ENCODE results near the gene CTIF. TPM values are rescaled to one million over a fixed set of nuclear protein-coding genes. Genes with fewer than 3 reads are reported as not detected.

CTIF gene
- total RNA-seq, 3 donors from 2014 or later = 13.2 to 50.3 (median 19.6) TPM

DNA sequence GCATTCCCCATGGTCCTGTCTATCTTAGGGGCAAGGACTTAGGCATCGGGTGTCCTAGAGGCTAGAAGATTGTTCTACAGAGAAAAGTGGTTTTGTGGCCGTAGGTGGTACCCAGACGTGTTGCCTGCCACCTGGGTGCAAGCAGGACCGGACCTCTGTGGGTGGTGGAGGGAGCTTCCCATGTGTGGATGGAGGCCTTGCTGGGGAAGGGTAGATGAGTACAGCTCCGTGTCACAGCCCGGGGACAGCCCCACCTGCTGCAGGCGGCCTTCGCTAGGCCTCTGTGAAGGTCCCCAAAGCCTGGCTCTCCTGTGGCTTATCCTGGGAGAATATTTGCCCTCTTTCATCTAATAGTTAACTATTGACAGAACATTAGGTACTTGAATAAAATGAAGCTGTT is 25.3 kb downstream of the CTIF start:
- Histone ChIP-seq H3K4me1 (ENCODE audit: low read depth) (no peaks in the 10 kb centered on the region), H3K36me3 (ENCODE audit: low read depth) (no peaks in the 10 kb centered on the region), H3K9me3 (no peaks in the 10 kb centered on the region), H3K4me3 (no peak overlapping the region)
- intact Hi-C loops (cut with DNase I, micrococcal nuclease) = no loop called here
- ATAC-seq (no peak), DNase-seq (no peak)
- TF ChIP-seq, protein P1, sequence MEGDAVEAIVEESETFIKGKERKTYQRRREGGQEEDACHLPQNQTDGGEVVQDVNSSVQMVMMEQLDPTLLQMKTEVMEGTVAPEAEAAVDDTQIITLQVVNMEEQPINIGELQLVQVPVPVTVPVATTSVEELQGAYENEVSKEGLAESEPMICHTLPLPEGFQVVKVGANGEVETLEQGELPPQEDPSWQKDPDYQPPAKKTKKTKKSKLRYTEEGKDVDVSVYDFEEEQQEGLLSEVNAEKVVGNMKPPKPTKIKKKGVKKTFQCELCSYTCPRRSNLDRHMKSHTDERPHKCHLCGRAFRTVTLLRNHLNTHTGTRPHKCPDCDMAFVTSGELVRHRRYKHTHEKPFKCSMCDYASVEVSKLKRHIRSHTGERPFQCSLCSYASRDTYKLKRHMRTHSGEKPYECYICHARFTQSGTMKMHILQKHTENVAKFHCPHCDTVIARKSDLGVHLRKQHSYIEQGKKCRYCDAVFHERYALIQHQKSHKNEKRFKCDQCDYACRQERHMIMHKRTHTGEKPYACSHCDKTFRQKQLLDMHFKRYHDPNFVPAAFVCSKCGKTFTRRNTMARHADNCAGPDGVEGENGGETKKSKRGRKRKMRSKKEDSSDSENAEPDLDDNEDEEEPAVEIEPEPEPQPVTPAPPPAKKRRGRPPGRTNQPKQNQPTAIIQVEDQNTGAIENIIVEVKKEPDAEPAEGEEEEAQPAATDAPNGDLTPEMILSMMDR (IDR thresholded peaks at IDR 0.05) = no peak

DNA sequence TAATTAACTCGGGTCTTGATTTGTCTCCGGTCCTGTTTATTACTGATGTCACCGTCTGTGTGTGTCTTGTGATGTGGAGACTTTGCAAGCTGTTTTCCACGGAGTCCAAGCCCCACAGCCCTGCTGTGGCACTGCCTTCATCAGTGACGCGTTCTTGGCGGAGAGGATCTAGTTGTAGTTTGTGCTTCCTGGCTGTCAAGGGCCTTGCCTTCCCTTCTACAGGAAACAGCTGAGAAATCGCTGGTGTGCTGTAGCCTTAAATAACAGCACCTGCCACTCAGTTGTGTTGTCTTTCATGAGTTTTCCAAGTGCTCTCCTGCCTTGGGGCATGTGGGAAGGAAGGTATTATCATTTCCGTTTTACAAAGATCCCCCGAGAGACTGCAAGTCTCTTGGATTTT is 26.3 kb downstream of the CTIF start:
- H3K4me1 ChIP-seq (ENCODE audit: low read depth) = no peaks in the 10 kb centered on the region
- intact Hi-C loops (cut with DNase I, micrococcal nuclease) = no loop called here
- no peaks in the 10 kb centered on the region for H3K36me3 ChIP-seq (ENCODE audit: low read depth)
- H3K9me3 ChIP-seq = no peaks in the 10 kb centered on the region
- TF ChIP-seq, protein P1 (IDR thresholded peaks at IDR 0.05) = no peak
- ATAC-seq = no peak
- H3K4me3 ChIP-seq = no peak overlapping the region
- DNase-seq = no peak

DNA sequence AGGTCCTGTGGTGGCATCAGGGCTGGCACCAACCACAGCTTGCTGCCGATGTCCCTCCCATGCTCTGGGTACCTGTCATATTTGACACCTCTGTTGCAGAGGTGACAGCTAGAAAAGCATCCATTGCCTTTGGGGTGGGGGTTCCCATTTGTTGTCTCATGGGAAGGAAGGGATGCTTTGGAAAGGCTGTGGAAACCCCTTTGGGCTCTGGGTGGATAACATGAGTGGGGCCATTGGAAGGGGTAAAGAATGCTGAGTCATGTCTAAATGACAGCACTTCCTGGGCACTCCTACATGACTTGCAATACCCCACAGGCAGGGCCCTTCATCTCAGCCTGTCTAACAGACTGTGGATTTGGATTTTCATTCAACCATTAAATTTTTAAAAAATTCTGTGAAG is 27.8 kb downstream of the CTIF start:
- no peak for DNase-seq
- no peaks in the 10 kb centered on the region for H3K9me3 ChIP-seq
- no peak overlapping the region for H3K4me3 ChIP-seq
- H3K4me1 ChIP-seq (ENCODE audit: low read depth) = no peaks in the 10 kb centered on the region
- intact Hi-C loops (cut with DNase I, micrococcal nuclease) = no loop called here
- TF ChIP-seq, protein P1 (IDR thresholded peaks at IDR 0.05) = no peak
- H3K36me3 ChIP-seq (ENCODE audit: low read depth) = no peaks in the 10 kb centered on the region
- ATAC-seq = no peak

GRCh38 chr18:48567388-48567787 is 28.6 kb downstream of the CTIF start:
- Histone ChIP-seq H3K9me3 (no peaks in the 10 kb centered on the region), H3K4me1 (ENCODE audit: low read depth) (no peaks in the 10 kb centered on the region), H3K36me3 (ENCODE audit: low read depth) (no peaks in the 10 kb centered on the region), H3K4me3 (no peak overlapping the region)
- DNase-seq (no peak), ATAC-seq (no peak)
- intact Hi-C loops (cut with DNase I, micrococcal nuclease) = no loop called here
- TF ChIP-seq, protein P1 (IDR thresholded peaks at IDR 0.05) = no peak

GRCh38 chr18:48569139-48569914 is 30.5 kb downstream of the CTIF start:
- Histone ChIP-seq H3K9me3 (no peaks in the 10 kb centered on the region), H3K4me1 (ENCODE audit: low read depth) (no peaks in the 10 kb centered on the region), H3K4me3 (no peak overlapping the region), H3K36me3 (ENCODE audit: low read depth) (no peaks in the 10 kb centered on the region)
- no peak for DNase-seq
- intact Hi-C loops (cut with DNase I, micrococcal nuclease) = no loop called here
- ATAC-seq = no peak
- TF ChIP-seq, protein P1 (IDR thresholded peaks at IDR 0.05) = no peak

Measured in mucosa of descending colon (tissue), 3 donors.